Measurements from ENCODE around the gene FEM1B.

The FEM1B gene

GRCh38 chr15:68309024-68309423 is 31.5 kb downstream of the FEM1B start:
- no peak for DNase-seq

- DNase-seq: no peak
Observed at GRCh38 chr15:68310178-68310803, 32.7 kb downstream of the FEM1B start.

- no peak for DNase-seq
Observed at GRCh38 chr15:68310804-68311463, 33.4 kb downstream of the FEM1B start.

- no peak for DNase-seq
Observed at GRCh38 chr15:68311464-68311835, 33.9 kb downstream of the FEM1B start.

GRCh38 chr15:68311859-68312557 is 34.5 kb downstream of the FEM1B start:
- no peak for DNase-seq

- DNase-seq: no peak
Observed at GRCh38 chr15:68312701-68313204, 35.2 kb downstream of the FEM1B start.

- no peak for DNase-seq
Observed at GRCh38 chr15:68313501-68314410, 36.2 kb downstream of the FEM1B start.

DNA sequence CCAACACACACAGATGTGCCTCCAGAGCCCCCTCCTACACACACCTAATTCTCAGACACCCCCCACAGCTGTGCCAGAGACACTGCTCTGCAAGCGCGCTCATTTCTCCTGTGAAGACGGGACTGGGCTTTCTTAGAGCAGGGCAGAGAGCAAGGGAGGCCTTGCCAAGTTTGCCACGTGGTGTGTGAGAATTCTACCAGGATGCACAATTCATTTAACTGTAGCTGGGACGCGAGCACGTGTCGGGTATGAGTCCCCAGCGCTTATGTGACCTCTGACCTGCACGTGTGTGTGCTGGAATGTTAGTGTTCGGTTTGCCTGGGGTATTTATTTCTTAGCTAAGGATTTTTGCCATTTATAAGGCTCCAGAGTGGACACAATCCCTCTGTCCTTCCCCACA is 37.0 kb downstream of the FEM1B start:
- DNase-seq: no peak

DNA sequence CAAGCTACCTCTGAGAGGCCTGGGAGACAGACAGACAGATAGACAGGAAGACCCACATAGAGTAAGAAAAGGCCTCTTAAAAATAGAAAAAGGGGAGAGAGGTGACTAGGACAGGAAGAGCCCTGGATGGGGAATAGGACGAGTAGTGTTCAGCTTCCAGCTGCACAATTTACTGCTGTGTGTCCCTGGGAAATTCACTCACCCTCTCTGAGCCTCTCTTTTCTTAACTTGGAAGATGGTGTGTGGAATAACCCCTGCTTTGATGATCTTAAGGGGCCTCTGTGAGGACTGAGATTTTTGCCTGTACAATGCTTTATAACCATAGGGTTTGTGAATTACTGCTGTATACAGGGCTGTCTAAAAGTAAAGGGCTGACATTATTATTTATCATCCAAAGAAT is 37.5 kb downstream of the FEM1B start:
- DNase-seq: no peak

- DNase-seq: no peak
Observed at GRCh38 chr15:68315495-68316031, 38.0 kb downstream of the FEM1B start.

- no peak for DNase-seq
Observed at GRCh38 chr15:68316061-68316804, 38.7 kb downstream of the FEM1B start.

DNA sequence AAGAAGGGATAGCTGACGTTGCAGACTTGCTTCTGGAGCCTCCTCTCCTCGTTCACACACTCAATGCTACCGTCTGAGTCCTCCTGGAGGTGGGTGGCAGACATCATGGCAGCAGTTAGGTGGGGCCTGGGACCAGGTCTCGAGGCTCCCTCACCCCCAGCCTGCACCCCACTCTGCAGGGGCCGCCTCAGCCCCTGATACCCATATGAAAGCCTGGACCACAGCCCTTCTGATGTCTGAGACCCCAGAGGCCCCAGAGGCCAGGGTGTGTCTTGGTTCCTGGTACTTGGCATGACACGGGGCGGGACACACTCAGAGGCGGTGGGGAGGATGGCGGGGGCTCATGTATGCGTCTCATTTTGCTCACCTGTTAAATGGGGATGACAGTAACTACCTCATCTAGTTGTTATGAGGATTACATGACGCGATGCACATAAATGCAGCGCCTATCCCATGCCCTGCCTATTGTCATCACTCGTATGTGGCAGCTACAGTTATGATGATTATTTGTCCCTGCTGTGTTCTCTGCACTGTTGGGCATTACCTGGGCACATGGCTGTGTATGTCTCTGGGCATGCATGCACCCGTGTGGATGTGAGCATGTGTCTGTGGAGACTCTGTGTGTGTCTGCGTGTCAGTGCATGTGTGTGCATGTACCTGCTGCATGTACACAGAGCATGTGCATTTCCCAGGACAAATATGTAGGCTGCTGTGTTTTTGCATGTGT is 39.9 kb downstream of the FEM1B start:
- DNase-seq: no peak

DNA sequence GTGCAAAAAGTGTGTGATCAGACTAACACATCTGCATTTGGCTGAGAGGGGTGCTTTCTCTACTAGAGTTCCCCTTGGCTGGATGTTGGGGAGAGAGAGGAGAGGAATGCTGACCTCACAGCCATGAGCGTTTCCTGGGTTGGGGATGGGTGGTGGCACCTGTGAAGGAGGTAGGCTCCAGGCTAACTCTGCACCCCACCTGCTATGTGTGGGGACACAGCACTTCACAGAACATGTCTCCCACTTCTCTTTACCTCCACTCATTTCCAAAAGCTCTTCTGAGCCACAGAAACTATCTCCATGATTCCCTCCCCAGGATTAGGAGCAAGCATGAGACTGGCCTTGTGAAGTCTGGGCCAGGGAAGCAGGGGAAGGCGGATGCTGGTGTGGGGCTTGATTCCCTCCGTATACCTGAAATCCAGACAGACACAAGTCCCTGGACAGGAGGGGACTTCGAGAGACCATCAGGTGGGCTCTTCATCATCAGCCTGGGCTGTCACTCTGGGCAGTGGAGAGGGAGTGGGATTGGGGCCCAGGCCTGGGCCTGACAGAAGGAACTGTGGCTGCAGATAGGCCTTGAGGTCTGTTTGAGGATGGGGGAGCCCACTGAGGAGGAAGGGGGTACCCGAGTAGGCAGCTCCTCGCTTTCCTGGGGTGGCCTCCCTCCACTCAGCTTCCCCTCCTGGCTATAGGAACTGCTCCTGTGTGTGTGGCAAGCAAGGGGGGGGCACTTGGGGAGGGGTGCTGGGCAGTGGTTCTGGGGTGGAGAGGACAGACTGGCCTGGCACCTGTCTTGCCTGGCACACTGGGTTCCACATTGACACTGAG is 40.7 kb downstream of the FEM1B start:
- no peak for DNase-seq

DNA sequence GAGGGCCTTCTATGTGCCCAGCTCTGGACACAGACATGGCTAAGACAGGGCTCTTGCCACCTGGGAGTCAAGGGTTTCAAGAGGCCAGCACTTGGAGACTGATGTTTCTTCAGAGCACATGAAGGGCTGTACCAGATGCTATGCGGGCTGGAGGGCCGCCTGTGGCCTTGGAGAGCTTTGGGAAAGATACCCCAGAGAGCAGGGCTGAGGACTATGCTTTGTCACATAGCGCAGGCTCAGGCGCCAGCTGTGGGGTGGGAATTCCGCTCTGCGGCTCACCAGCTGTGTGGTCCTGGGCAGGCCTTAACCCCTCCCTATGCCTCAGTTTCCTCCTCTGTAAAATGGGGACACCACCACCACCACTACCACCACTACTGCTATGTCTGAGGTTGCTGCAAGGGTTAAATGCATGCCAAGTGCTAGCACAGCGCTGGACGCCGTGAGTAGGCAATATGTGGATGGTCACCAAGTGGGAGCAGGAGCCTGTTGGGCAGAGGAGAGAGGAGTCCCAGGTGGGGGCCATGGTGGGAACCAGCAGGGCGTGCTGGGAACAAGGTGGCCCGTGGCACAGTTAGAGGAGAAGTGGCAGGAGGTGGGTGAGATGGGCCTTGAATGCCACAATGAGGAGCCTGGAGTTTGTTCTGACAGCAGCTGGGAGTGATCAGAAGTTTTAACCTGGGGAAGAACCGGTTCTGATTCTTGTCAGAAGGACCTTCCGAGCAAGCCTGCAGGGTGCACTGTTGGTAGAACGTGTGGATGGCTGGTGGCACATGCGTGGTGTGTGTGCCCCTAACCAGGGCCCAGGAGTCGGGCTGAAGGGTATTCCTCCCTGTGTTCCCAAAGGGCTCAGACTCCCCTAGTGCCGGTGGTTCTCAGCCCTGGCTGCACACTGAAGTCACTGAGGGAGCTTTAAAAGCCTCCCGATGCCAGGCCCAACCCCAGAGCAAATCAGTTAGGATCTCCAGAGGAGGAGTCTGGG is 41.7 kb downstream of the FEM1B start:
- DNase-seq: no peak

DNA sequence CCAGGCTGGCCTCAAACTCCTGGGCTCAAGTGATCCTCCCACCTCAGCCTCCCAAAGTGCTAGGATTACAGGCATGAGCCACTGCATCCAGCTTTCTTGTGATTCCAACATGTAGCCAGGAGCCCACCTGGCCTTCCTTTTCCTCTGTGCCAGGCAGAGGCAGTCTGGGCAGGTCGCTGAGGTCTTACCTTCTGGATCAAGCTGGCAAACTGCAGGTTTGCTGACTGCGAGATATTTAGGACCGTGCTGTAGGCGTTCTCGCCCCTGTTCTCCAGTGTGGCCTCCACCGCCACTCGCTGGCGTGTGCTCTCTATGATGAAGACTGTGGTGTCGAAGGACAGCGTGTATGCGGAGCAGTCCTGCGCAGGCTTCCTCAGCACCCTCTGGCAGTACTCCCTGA is 42.5 kb downstream of the FEM1B start:
- DNase-seq: no peak

GRCh38 chr15:68321229-68321628 is 43.7 kb downstream of the FEM1B start:
- DNase-seq: no peak

DNA sequence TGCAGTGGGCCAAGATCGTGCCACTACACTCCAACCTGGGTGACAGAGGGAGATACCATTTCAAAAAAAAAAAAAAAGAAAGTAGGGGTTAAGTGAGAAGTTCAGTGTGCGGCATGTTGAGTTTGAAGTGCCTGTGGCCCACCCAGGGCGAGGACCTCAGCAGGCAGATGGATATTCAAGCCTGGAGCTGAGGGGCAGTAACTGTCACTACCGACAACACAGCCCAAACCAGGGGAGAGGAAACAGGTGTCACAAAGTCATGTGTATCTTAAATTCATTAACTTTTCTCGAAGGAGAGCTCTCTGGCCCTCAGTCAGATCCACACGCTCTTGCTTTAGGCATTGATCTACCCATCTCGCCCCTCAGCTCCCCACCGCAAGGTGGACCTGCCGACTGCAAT is 45.3 kb downstream of the FEM1B start:
- DNase-seq: no peak

DNA sequence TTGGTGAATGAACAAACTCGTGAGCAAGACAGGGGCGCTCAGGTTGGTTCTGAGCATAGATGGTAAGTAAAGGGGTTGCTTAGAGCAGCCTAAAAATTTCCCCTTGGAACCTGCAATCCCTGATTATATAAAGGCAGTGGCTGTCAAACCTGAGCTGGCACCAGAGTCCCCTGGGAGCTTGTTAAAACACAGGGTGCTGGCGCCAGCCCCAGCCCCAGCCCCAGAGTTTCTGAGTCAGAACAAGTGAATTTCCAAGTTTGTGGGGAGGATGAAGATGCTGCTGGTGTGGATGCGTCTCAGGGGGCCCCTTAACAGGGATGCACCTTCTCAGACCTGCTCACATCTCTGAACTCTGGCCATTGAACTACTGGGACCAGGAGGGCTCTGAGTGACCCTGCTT is 48.2 kb downstream of the FEM1B start:
- DNase-seq: no peak
